HG03520 (cell line): ENCODE results near the gene PHOX2A.
"Not testable (repeated sequence)": the region's sequence is repeated elsewhere in the genome, so short reads cannot be mapped to it uniquely, and the experiment has no call there.

Source experiments
- ATAC-seq: cut with Tn5 transposase; IDR thresholded peaks from one replicate; pipeline ENCODE4 v1.9.1; 2021; ENCODE audit warnings: mild to moderate bottlenecking, moderate library complexity; ENCODE audit not compliant: unreplicated experiment

Gene PHOX2A

GRCh38 chr11:72223615-72224563 lies 20.1 kb downstream of the PHOX2A start:
- peak; percentile 46 for ATAC-seq

GRCh38 chr11:72222907-72223614 lies 20.9 kb downstream of the PHOX2A start:
- ATAC-seq = peak; percentile 62

GRCh38 chr11:72222106-72222891 lies 21.7 kb downstream of the PHOX2A start:
- ATAC-seq = no peak

- ATAC-seq = no peak
Measured at GRCh38 chr11:72221386-72222075, 22.4 kb downstream of the PHOX2A start.

GRCh38 chr11:72220696-72221363 lies 23.1 kb downstream of the PHOX2A start:
- no peak for ATAC-seq

- no peak for ATAC-seq
Measured at GRCh38 chr11:72218251-72218745, 25.7 kb downstream of the PHOX2A start.

- no peak for ATAC-seq
Measured at GRCh38 chr11:72217841-72218240, 26.1 kb downstream of the PHOX2A start.

- no peak for ATAC-seq
Measured at GRCh38 chr11:72216638-72217037, 27.3 kb downstream of the PHOX2A start, which contains the start of gene FOLR2. Gene FOLR2 (plus strand): TSS chr11:72216794. CDS start chr11:72218585, 1,791 bp downstream.

- ATAC-seq = no peak
Measured at GRCh38 chr11:72209101-72209500, 34.9 kb downstream of the PHOX2A start.

GRCh38 chr11:72208281-72208680 lies 35.7 kb downstream of the PHOX2A start:
- no peak for ATAC-seq

- not testable (repeated sequence) for ATAC-seq
Measured at GRCh38 chr11:72206794-72207193, 37.2 kb downstream of the PHOX2A start.

GRCh38 chr11:72204886-72205285 lies 39.1 kb downstream of the PHOX2A start:
- no peak for ATAC-seq

GRCh38 chr11:72203163-72203562 lies 40.8 kb downstream of the PHOX2A start:
- no peak for ATAC-seq

GRCh38 chr11:72202571-72202970 lies 41.4 kb downstream of the PHOX2A start:
- ATAC-seq = no peak

GRCh38 chr11:72201445-72201844 lies 42.5 kb downstream of the PHOX2A start:
- not testable (repeated sequence) for ATAC-seq

GRCh38 chr11:72195518-72196270 lies 48.3 kb downstream of the PHOX2A start:
- ATAC-seq = no peak

- no peak for ATAC-seq
Measured at GRCh38 chr11:72191961-72192381, 52.0 kb downstream of the PHOX2A start, which contains the start of gene FOLR1. Gene FOLR1 (plus strand): TSS chr11:72192140. CDS start chr11:72192174, 34 bp downstream.

- ATAC-seq = no peak
Measured at GRCh38 chr11:72190631-72191071, 53.3 kb downstream of the PHOX2A start.
